ENCODE measurements around the gene FNDC3B. TPM values are rescaled to one million over a fixed set of nuclear protein-coding genes. Genes with fewer than 3 reads are reported as not detected.

The FNDC3B gene
- polyA plus RNA-seq, 2 of the 4 experiments (the other 2 are of a cell fraction): 29.5 to 33.6 TPM

- FAIRE-seq: no peak
- no peak overlapping the region for H3K27ac ChIP-seq
- TF ChIP-seq ZNF302 (CRISPR knock-in tag; IDR thresholded peaks at IDR 0.05) (no peak), NFE2L2 (conservative IDR thresholded peaks at IDR 0.05; ENCODE audit: low read length) (no peak), HDAC2 (IDR thresholded peaks at IDR 0.05) (no peak), CHD2 (IDR thresholded peaks at IDR 0.05; ENCODE audit: low read length, partially characterized antibody) (no peak), SREBF2 (IDR thresholded peaks at IDR 0.05) (no peak), RCOR1 (IDR thresholded peaks at IDR 0.05; ENCODE audit: low read depth, low read length) (no peak), MAX (IDR thresholded peaks at IDR 0.05) (no peak), CTCF (IDR thresholded peaks at IDR 0.05) (no peak), CBX8 (IDR thresholded peaks at IDR 0.05) (no peak), CBX2 (IDR thresholded peaks at IDR 0.05; ENCODE audit: borderline replicate concordance, low read depth) (no peak), HEYL (CRISPR knock-in tag; IDR thresholded peaks at IDR 0.05) (no peak), HOXA7 (CRISPR knock-in tag; IDR thresholded peaks at IDR 0.05) (no peak), ZSCAN20 (CRISPR knock-in tag; IDR thresholded peaks at IDR 0.05) (no peak), RNF2 (IDR thresholded peaks at IDR 0.05; ENCODE audit: borderline replicate concordance, low read depth) (no peak)
- TF ChIP-seq, protein P1, sequence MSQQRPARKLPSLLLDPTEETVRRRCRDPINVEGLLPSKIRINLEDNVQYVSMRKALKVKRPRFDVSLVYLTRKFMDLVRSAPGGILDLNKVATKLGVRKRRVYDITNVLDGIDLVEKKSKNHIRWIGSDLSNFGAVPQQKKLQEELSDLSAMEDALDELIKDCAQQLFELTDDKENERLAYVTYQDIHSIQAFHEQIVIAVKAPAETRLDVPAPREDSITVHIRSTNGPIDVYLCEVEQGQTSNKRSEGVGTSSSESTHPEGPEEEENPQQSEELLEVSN (IDR thresholded peaks at IDR 0.05; ENCODE audit: borderline replicate concordance, low read depth): no peak
- TF ChIP-seq, protein P2, sequence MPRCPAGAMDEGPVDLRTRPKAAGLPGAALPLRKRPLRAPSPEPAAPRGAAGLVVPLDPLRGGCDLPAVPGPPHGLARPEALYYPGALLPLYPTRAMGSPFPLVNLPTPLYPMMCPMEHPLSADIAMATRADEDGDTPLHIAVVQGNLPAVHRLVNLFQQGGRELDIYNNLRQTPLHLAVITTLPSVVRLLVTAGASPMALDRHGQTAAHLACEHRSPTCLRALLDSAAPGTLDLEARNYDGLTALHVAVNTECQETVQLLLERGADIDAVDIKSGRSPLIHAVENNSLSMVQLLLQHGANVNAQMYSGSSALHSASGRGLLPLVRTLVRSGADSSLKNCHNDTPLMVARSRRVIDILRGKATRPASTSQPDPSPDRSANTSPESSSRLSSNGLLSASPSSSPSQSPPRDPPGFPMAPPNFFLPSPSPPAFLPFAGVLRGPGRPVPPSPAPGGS (IDR thresholded peaks at IDR 0.05): no peak
- TF ChIP-seq, protein P3, sequence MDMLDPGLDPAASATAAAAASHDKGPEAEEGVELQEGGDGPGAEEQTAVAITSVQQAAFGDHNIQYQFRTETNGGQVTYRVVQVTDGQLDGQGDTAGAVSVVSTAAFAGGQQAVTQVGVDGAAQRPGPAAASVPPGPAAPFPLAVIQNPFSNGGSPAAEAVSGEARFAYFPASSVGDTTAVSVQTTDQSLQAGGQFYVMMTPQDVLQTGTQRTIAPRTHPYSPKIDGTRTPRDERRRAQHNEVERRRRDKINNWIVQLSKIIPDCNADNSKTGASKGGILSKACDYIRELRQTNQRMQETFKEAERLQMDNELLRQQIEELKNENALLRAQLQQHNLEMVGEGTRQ (IDR thresholded peaks at IDR 0.05): no peak
- TF ChIP-seq, protein P4, sequence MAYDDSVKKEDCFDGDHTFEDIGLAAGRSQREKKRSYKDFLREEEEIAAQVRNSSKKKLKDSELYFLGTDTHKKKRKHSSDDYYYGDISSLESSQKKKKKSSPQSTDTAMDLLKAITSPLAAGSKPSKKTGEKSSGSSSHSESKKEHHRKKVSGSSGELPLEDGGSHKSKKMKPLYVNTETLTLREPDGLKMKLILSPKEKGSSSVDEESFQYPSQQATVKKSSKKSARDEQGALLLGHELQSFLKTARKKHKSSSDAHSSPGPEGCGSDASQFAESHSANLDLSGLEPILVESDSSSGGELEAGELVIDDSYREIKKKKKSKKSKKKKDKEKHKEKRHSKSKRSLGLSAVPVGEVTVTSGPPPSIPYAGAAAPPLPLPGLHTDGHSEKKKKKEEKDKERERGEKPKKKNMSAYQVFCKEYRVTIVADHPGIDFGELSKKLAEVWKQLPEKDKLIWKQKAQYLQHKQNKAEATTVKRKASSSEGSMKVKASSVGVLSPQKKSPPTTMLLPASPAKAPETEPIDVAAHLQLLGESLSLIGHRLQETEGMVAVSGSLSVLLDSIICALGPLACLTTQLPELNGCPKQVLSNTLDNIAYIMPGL (CRISPR knock-in tag; IDR thresholded peaks at IDR 0.05; ENCODE audit: borderline replicate concordance): no peak
- no peaks in the 10 kb centered on the region for H3K4me1 ChIP-seq
- H3K9me3 ChIP-seq: no peaks in the 10 kb centered on the region
- WGBS (ENCODE audit: missing lambda C conversion rate): 70% methylated on average over 4 of the region's 4 CpGs
- no peak for ATAC-seq
- DNase-seq (ENCODE audit: low read depth in 1 of 2, low spot score in 1 of 2): no peak
- ChIA-PET CTCF (no interaction called here), POLR2A (no interaction called here)
- H3K4me2 ChIP-seq: no peak overlapping the region
- H3K4me3 ChIP-seq: no peak overlapping the region
These were observed 335.9 kb downstream of the FNDC3B start for GRCh38 chr3:172375206-172375850.

DNA sequence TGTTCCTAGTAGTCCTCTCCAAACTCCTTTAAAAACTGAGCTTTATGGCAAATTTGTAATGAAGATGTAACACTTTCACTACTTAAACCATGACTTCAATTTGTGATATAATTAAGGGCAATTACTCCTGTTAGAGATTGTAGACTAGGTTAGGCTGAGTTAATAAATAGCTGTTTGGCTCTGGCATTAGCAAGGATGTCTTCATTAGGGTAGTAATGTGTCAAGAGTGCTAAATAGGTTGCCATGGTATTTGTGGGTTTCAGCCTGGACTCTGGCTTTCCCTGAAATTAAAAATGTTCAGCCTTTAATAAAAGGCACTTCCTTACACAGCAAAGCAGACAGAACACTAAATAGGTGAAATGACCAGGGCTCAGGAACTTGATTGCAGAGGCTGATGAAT lies 337.0 kb downstream of the FNDC3B start:
- ChIA-PET CTCF (no interaction called here), POLR2A (interaction anchor here (0.5 kb wide), 1 partner anchor 283 kb away, joined by 3 read pairs; no protein-coding TSS in a partner anchor)
- no peaks in the 10 kb centered on the region for H3K9me3 ChIP-seq
- H3K4me1 ChIP-seq: no peaks in the 10 kb centered on the region
- no peak for DNase-seq (ENCODE audit: low read depth in 1 of 2, low spot score in 1 of 2)
- H3K4me3 ChIP-seq: no peak overlapping the region
- H3K4me2 ChIP-seq: no peak overlapping the region
- H3K27ac ChIP-seq: no peak overlapping the region
- ATAC-seq: no peak
- FAIRE-seq: no peak
- TF ChIP-seq POLR2AphosphoS2 (conservative IDR thresholded peaks at IDR 0.05; ENCODE audit: low read length) (no peak), POLR2A (IDR thresholded peaks at IDR 0.05; ENCODE audit: low read length) (no peak), ZSCAN20 (CRISPR knock-in tag; IDR thresholded peaks at IDR 0.05) (no peak), PHF8 (IDR thresholded peaks at IDR 0.05; ENCODE audit: borderline replicate concordance, low read depth) (no peak), TFCP2L1 (CRISPR knock-in tag; IDR thresholded peaks at IDR 0.05) (no peak), HDAC2 (IDR thresholded peaks at IDR 0.05) (no peak), GATA3 (IDR thresholded peaks at IDR 0.05; ENCODE audit: borderline replicate concordance) (no peak)

All from A549 (cell line).